CD4-positive, alpha-beta T cell (primary cell): Measurements from ENCODE around the gene ACTR3. TPM values are rescaled to one million over a fixed set of nuclear protein-coding genes. Genes with fewer than 3 reads are reported as not detected.

Experiments used
- ATAC-seq: fragments of 200-7000 bp; cut with Tn5 transposase; one replicate; pipeline ENCODE4 v1.10.0; 2022; ENCODE audit warnings: mild to moderate bottlenecking; ENCODE audit not compliant: poor library complexity
- CTCF ChIA-PET: fragments of 350-600 bp; sonication (Branson Sonifier 250); formaldehyde crosslinking; loops from one replicate; lab custom pipeline; 2021; ENCODE audit warnings: antibody characterized with exemption, inconsistent platforms; lab: Charles Lee
- POLR2A ChIA-PET: fragments of 350-600 bp; sonication (Branson Sonifier 250); formaldehyde crosslinking; loops from one replicate; lab custom pipeline; 2021; ENCODE audit warnings: antibody characterized with exemption, inconsistent platforms; lab: Charles Lee
- DNase-seq, 14 experiments: peaks; one replicate each; pipeline ENCODE4 v3.0.0-alpha.2; 2013 to 2020; ENCODE audit warnings: mixed read lengths in 2 of 14
- H3K27ac ChIP-seq, 2 donors: one replicate each; pipeline versions ENCODE4 v1.5.1 to v1.7.0; 2013; ENCODE audit warnings: low read length in 2 of 2, low read depth in 1 of 2, mild to moderate bottlenecking in 1 of 2
- H3K27me3 ChIP-seq, 2 experiments: 1 replicate in 1 of 2; 2 replicates in 1 of 2; pipeline versions ENCODE4 v1.6.1 to v1.7.0; 2013; ENCODE audit warnings: low read length in 2 of 2, control low read depth in 1 of 2, mild to moderate bottlenecking in 1 of 2, moderate library complexity in 1 of 2; ENCODE audit not compliant: insufficient read depth in 2 of 2, control insufficient read depth in 1 of 2
- H3K36me3 ChIP-seq: one replicate; pipeline ENCODE4 v1.6.1; 2013; ENCODE audit warnings: low read length, control low read depth; ENCODE audit not compliant: insufficient read depth
- H3K4me1 ChIP-seq: one replicate; pipeline ENCODE4 v1.6.1; 2013; ENCODE audit warnings: low read length, control low read depth; ENCODE audit not compliant: insufficient read depth
- H3K4me3 ChIP-seq: one replicate; pipeline ENCODE4 v1.5.1; 2013; ENCODE audit warnings: mild to moderate bottlenecking, low read length, moderate library complexity
- H3K9me3 ChIP-seq, 2 experiments: 1 replicate in 1 of 2; 2 replicates in 1 of 2; pipeline versions ENCODE4 v1.6.1 to v1.7.0; 2013; ENCODE audit warnings: low read length in 2 of 2, mild to moderate bottlenecking in 2 of 2, control low read depth in 1 of 2, moderate library complexity in 1 of 2; ENCODE audit not compliant: control insufficient read depth in 1 of 2, insufficient read depth in 1 of 2
- H3K27ac Mint-ChIP-seq: one replicate; pipeline ENCODE4 v1.8.0; 2020; ENCODE audit warnings: mixed read lengths
- H3K27me3 Mint-ChIP-seq: one replicate; pipeline ENCODE4 v1.8.0; 2021; ENCODE audit warnings: mixed read lengths
- H3K36me3 Mint-ChIP-seq: one replicate; pipeline ENCODE4 v1.8.0; 2021; ENCODE audit warnings: low read depth, mixed read lengths
- H3K4me1 Mint-ChIP-seq: one replicate; pipeline ENCODE4 v1.8.0; 2021; ENCODE audit warnings: low read depth, mixed read lengths
- H3K4me3 Mint-ChIP-seq: one replicate; pipeline ENCODE4 v1.8.0; 2020; ENCODE audit warnings: mild to moderate bottlenecking, mixed read lengths
- H3K9me3 Mint-ChIP-seq: one replicate; pipeline ENCODE4 v1.8.0; 2020; ENCODE audit warnings: mixed read lengths
- intact Hi-C, 2 experiments: fragments of 100-400 bp; cut with DNase I in 1 of 2; cut with micrococcal nuclease in 1 of 2; formaldehyde crosslinking; loops; one replicate each; pipeline versions ENCODE4 v1.15.1 to v1.9.0; 2023 to 2025; cut with DNase I, micrococcal nuclease
- total RNA-seq, 174 experiments: library from RNA in 2 of 174; stranded (reverse) in 2 of 174; gene quantifications; one replicate each; pipeline ENCODE4 v1.2.3 and lab custom pipeline; 2021 to 2026
- TF ChIP-seq, protein P1 (sequence below): fragments of 200-600 bp; IDR thresholded peaks from one replicate; pipeline ENCODE4 v1.8.0; 2022; ENCODE audit warnings: antibody characterized with exemption, mild to moderate bottlenecking

ACTR3 gene
- total RNA-seq, 2 experiments from 2014 or later: 118 to 123 TPM

DNA sequence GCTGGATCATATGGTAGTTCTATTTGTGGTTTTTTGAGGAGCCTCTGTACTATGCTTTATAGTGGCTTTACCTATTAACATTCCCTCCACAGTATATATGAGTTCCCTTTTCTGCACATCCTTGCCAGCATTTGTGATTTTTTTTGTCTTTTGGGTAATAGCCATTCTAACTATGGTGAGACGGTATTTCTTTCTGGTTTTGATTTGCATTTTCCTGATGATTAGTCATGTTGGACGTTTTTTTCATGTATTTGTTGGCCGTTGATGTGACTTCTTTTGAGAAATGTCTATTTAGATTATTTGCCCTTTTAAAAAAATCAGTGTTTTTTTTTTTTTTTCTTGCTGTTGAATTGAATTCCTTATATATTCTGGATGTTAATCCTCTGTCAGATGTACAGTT, 31.1 kb downstream of the ACTR3 start:
- H3K9me3 ChIP-seq: no peaks in the 10 kb centered on the region
- no peak overlapping the region for H3K4me3 ChIP-seq
- H3K36me3 ChIP-seq: peaks cover 82% of the 10 kb centered on the region
- Mint-ChIP-seq H3K27me3 (no peaks in the 10 kb centered on the region), H3K27ac (no peak overlapping the region), H3K9me3 (no peaks in the 10 kb centered on the region), H3K4me3 (no peak overlapping the region), H3K36me3 (peaks cover 47% of the 10 kb centered on the region), H3K4me1 (peaks cover 41% of the 10 kb centered on the region)
- ChIA-PET CTCF (no interaction called here), POLR2A (no interaction called here)
- intact Hi-C loops: no loop called here
- H3K4me1 ChIP-seq: peaks cover 5% of the 10 kb centered on the region
- ATAC-seq (no peak), DNase-seq (no peak)
- TF ChIP-seq, protein P1, sequence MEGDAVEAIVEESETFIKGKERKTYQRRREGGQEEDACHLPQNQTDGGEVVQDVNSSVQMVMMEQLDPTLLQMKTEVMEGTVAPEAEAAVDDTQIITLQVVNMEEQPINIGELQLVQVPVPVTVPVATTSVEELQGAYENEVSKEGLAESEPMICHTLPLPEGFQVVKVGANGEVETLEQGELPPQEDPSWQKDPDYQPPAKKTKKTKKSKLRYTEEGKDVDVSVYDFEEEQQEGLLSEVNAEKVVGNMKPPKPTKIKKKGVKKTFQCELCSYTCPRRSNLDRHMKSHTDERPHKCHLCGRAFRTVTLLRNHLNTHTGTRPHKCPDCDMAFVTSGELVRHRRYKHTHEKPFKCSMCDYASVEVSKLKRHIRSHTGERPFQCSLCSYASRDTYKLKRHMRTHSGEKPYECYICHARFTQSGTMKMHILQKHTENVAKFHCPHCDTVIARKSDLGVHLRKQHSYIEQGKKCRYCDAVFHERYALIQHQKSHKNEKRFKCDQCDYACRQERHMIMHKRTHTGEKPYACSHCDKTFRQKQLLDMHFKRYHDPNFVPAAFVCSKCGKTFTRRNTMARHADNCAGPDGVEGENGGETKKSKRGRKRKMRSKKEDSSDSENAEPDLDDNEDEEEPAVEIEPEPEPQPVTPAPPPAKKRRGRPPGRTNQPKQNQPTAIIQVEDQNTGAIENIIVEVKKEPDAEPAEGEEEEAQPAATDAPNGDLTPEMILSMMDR: no peak
- no peaks in the 10 kb centered on the region for H3K27me3 ChIP-seq
- H3K27ac ChIP-seq: no peak overlapping the region

DNA sequence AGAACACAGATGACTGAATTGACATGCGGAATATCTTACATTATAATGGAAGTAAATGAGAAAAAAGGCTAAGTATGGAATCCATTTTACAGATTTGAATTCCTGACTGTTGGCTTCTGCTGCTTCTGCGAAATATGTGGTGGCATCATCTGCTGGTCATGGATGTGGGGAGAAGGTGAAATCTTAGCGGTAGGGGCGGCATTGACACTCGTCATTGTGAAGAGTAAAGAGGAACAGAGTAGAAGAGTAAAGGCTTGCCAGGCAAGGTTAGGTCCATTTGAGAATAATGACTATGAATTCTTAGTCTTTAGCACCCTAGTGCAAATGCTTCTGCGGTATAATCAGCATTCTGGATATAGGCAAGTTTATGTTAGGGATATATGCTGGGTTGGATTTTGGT, 32.4 kb downstream of the ACTR3 start:
- Mint-ChIP-seq H3K27me3 (no peaks in the 10 kb centered on the region), H3K4me3 (no peak overlapping the region), H3K4me1 (peaks cover 35% of the 10 kb centered on the region), H3K27ac (no peak overlapping the region), H3K9me3 (no peaks in the 10 kb centered on the region), H3K36me3 (peaks cover 47% of the 10 kb centered on the region)
- no peak for ATAC-seq
- ChIA-PET CTCF (no interaction called here), POLR2A (no interaction called here)
- H3K36me3 ChIP-seq: peaks cover 83% of the 10 kb centered on the region
- intact Hi-C loops: no loop called here
- no peaks in the 10 kb centered on the region for H3K9me3 ChIP-seq
- no peak for DNase-seq
- no peak overlapping the region for H3K4me3 ChIP-seq
- TF ChIP-seq, protein P1: no peak
- peaks cover 5% of the 10 kb centered on the region for H3K4me1 ChIP-seq
- no peak overlapping the region for H3K27ac ChIP-seq
- H3K27me3 ChIP-seq: no peaks in the 10 kb centered on the region

DNA sequence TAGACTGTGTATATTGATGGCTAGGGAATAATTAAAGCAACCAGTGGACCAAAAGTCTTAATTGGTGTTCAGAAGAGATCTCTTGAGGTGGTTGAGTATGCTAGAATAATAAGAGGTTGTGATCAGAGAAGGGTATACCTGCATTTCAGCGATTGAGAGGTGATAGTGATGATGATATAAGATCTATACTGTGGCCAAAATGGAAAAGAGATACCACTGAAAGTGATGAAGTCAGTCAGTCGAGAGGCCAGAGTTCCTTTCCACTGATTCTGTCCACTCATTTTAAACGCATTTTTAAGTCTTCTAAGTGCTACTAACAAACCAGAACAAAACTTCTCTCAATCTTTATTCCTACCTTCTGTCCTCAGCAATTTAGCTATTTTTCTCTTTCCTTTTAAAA, 32.9 kb downstream of the ACTR3 start:
- DNase-seq (no peak), ATAC-seq (no peak)
- H3K4me1 Mint-ChIP-seq: peaks cover 31% of the 10 kb centered on the region
- ChIA-PET POLR2A (no interaction called here), CTCF (no interaction called here)
- H3K27me3 Mint-ChIP-seq: no peaks in the 10 kb centered on the region
- no peaks in the 10 kb centered on the region for H3K9me3 ChIP-seq
- H3K27ac ChIP-seq: no peak overlapping the region
- H3K9me3 Mint-ChIP-seq: no peaks in the 10 kb centered on the region
- H3K4me1 ChIP-seq: peaks cover 5% of the 10 kb centered on the region
- peaks cover 82% of the 10 kb centered on the region for H3K36me3 ChIP-seq
- H3K36me3 Mint-ChIP-seq: peaks cover 45% of the 10 kb centered on the region
- no peak overlapping the region for H3K27ac Mint-ChIP-seq
- H3K27me3 ChIP-seq: no peaks in the 10 kb centered on the region
- TF ChIP-seq, protein P1: no peak
- no peak overlapping the region for H3K4me3 Mint-ChIP-seq
- intact Hi-C loops: no loop called here
- H3K4me3 ChIP-seq: no peak overlapping the region
